ENCODE data around the gene TCF25. TPM values are rescaled to one million over a fixed set of nuclear protein-coding genes. Genes with fewer than 3 reads are reported as not detected.

The TCF25 gene
- total RNA-seq, 2 donors from 2014 or later: 141 to 302 TPM

DNA sequence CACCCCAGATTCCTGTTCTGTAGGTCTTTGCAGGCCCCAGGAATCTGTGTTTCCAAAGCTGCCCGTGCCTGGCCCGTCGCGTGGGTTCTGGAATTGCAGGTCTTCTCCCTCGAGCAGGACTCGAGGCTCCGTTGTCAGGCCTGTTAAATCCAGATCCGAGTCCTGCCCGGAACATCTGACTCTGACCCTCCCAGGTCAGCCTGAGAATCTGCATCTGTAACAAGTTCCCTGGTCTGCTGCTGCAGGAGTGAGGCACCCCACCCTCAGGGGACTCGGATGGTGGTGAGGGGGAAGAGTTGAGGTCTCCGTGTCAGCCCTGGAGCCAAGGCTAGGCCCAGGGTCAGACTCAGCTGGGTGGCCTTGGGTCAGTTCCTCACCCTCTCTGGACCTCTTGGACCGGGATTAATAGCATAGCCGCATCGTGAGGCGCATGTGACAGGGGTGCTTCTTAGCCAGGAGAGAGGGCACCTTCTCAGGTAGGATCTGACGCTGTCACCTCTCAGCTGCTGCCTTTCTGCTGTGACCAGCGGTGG is 36.3 kb upstream of the TCF25 start:
- WGBS: 87% methylated on average over 17 of the region's 17 CpGs
- no peaks in the 10 kb centered on the region for H3K27me3 ChIP-seq (replicated peaks; ENCODE audit: insufficient read depth)
- H3K4me3 ChIP-seq: no peak overlapping the region
- peak overlapping the region; percentile 59 to 65 for H3K27ac ChIP-seq
- no peak for DNase-seq (ENCODE audit: low spot score)
- H3K9me3 ChIP-seq: no peaks in the 10 kb centered on the region
- no peaks in the 10 kb centered on the region for H3K36me3 ChIP-seq
- no peaks in the 10 kb centered on the region for H3K4me1 ChIP-seq (replicated peaks)
- intact Hi-C loops (cut with DNase I): no loop called here
- TF ChIP-seq, protein P1, sequence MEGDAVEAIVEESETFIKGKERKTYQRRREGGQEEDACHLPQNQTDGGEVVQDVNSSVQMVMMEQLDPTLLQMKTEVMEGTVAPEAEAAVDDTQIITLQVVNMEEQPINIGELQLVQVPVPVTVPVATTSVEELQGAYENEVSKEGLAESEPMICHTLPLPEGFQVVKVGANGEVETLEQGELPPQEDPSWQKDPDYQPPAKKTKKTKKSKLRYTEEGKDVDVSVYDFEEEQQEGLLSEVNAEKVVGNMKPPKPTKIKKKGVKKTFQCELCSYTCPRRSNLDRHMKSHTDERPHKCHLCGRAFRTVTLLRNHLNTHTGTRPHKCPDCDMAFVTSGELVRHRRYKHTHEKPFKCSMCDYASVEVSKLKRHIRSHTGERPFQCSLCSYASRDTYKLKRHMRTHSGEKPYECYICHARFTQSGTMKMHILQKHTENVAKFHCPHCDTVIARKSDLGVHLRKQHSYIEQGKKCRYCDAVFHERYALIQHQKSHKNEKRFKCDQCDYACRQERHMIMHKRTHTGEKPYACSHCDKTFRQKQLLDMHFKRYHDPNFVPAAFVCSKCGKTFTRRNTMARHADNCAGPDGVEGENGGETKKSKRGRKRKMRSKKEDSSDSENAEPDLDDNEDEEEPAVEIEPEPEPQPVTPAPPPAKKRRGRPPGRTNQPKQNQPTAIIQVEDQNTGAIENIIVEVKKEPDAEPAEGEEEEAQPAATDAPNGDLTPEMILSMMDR (IDR thresholded peaks at IDR 0.05): no peak
- TF ChIP-seq POLR2AphosphoS5 (IDR thresholded peaks at IDR 0.05) (no peak), POLR2A (IDR thresholded peaks at IDR 0.05) (no peak)

DNA sequence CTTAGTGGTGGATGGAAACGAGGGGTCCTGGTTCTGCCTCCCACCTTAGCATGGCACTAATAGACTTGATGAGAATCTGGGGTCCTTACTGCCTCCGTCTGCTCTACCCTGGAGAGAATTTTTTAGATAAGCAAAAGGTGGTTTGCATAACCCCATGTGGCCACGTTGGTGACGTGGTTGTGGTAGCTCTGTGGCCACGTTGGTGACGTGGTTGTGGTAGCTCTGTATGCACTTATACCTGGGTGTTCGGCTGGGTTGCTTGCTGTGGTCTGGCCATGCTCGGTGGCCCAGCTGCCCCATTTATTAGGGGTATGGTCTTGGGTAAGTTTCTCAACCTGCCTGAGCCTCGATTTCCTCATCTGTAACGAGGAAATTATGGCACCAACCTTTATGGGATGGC is 32.1 kb upstream of the TCF25 start:
- 92% methylated on average over 10 of the region's 10 CpGs for WGBS
- Histone ChIP-seq H3K27me3 (replicated peaks; ENCODE audit: insufficient read depth) (no peaks in the 10 kb centered on the region), H3K9me3 (no peaks in the 10 kb centered on the region), H3K4me1 (replicated peaks) (no peaks in the 10 kb centered on the region), H3K4me3 (no peak overlapping the region), H3K36me3 (no peaks in the 10 kb centered on the region), H3K27ac (no peak overlapping the region)
- no peak for TF ChIP-seq POLR2AphosphoS5 (IDR thresholded peaks at IDR 0.05)
- no peak for TF ChIP-seq POLR2A (IDR thresholded peaks at IDR 0.05)
- TF ChIP-seq, protein P1 (IDR thresholded peaks at IDR 0.05): no peak
- intact Hi-C loops (cut with DNase I): no loop called here
- DNase-seq (ENCODE audit: low spot score): no peak

DNA sequence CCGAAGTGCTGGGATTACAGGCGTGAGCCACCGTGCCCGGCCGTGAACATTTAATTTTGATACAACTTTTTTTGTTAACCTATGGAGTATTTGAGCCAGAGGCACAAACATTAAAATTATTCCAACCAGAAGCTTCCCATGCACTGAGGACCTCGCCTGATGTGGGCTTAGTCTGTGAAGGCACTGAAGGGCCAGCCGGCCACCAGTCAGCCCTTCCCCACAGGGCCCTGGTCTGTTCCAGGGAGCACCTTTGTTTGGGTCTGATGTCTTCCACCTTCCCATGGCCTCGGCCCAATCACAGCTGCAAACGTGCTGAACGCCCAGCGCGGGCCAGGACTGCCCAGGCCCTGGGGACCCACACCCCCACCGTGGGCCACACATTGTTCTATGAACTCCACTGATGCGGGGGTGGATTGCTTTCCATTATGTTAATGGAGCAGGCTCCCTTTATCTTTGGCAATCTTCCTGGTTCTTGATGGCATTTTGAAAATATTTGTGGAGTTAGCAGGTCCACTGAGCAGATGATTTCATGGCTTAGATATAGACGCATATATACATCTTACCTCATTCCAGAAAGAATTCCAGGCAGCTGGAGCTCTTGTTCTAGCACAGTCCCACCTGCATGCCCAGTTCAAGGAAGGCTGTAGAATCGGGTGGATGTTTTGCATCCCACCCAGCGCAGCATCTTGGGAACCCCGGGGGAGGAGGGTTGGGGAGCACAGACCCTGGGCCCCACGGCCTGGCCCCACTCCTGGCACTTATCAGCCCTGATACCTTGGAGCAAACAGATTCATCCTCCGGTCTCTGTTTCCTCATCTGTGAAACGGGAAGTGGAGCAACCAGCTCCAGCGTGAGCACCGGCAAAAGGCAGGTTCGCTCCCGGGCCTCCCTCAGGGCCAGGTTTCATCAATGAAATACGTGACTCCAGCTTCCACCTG is 30.7 kb upstream of the TCF25 start:
- DNase-seq (ENCODE audit: low spot score): no peak
- intact Hi-C loops (cut with DNase I): no loop called here
- Histone ChIP-seq H3K27me3 (replicated peaks; ENCODE audit: insufficient read depth) (no peaks in the 10 kb centered on the region), H3K27ac (no peak overlapping the region), H3K36me3 (no peaks in the 10 kb centered on the region), H3K4me1 (replicated peaks) (no peaks in the 10 kb centered on the region), H3K4me3 (no peak overlapping the region), H3K9me3 (no peaks in the 10 kb centered on the region)
- 54% methylated on average over 26 of the region's 26 CpGs for WGBS
- TF ChIP-seq POLR2AphosphoS5 (IDR thresholded peaks at IDR 0.05) (no peak), POLR2A (IDR thresholded peaks at IDR 0.05) (no peak)
- TF ChIP-seq, protein P1 (IDR thresholded peaks at IDR 0.05): no peak

DNA sequence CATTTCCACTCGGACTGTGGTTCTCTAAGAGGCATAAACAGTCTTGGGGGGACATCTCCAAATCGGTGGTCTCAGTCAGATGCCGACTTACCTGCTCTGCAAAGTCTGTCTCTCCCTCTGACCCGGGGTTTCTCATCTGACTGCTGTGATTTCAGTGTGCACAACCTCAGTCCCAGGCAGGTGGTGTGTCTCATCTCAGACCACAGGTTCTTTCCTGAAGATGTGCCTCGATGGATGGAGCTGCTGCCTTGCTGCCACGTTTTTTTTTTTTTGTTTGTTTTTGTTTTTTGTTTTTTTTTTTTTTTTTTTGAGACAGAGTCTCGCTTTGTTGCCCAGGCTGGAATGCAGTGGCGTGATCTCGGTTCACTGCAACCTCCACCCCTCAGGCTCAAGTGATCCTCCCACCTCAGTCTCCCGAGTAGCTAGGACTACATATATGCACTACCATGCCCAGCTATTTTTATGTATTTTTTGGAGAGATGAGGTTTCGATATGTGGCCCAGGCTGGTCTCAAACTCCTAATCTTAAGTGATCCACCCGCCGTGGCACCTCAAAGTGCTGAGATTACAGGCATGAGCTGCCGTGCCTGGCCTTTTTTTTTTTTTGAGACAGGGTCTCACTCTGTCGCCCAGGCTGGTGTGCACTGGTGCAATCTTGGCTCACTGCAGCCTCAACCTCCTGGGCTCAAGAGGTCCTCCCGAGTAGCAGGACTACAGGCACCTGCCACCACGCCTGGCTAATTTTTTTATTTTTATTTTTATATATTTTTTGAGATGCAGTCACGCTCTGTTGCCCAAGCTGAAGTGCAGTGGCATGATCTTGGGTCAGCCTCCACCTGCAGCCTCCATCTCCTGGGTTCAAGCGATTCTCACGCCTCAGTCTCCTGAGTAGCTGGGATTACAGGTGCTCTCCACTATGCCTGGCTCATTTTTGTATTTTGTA is 29.7 kb upstream of the TCF25 start:
- no peak overlapping the region for H3K27ac ChIP-seq
- no peak for DNase-seq (ENCODE audit: low spot score)
- no peak for TF ChIP-seq POLR2AphosphoS5 (IDR thresholded peaks at IDR 0.05)
- no peak for TF ChIP-seq POLR2A (IDR thresholded peaks at IDR 0.05)
- TF ChIP-seq, protein P1 (IDR thresholded peaks at IDR 0.05): no peak
- no peaks in the 10 kb centered on the region for H3K36me3 ChIP-seq
- no peak overlapping the region for H3K4me3 ChIP-seq
- WGBS: 78% methylated on average over 19 of the region's 20 CpGs
- no peaks in the 10 kb centered on the region for H3K27me3 ChIP-seq (replicated peaks; ENCODE audit: insufficient read depth)
- no peaks in the 10 kb centered on the region for H3K4me1 ChIP-seq (replicated peaks)
- H3K9me3 ChIP-seq: no peaks in the 10 kb centered on the region
- intact Hi-C loops (cut with DNase I): no loop called here
